HCT116 (cell line): ENCODE results near the gene FAM171A1. TPM values are rescaled to one million over a fixed set of nuclear protein-coding genes. Genes with fewer than 3 reads are reported as not detected.

Experiments used
- ATAC-seq: fragments of 200-7000 bp; cut with Tn5 transposase; 2 replicates; pipeline ENCODE4 v1.9.1; 2020; ENCODE audit warnings: mild to moderate bottlenecking, moderate library complexity
- BruUV-seq: library from RNA; stranded (reverse); fragments of 400-500 nt; replicated peaks from 2 replicates; lab custom pipeline; 2021; lab: Mats Ljungman, UMichigan
- CTCF ChIA-PET: fragments of 300-600 bp; sonication (Branson Sonifier 250); formaldehyde crosslinking; loops from one replicate; lab custom pipeline; 2021; ENCODE audit warnings: antibody characterized with exemption; lab: Charles Lee
- POLR2A ChIA-PET: fragments of 300-600, 350-600 bp; sonication (Branson Sonifier 250); formaldehyde crosslinking; loops from one replicate; lab custom pipeline; 2021; ENCODE audit warnings: antibody characterized with exemption; lab: Charles Lee
- RAD21 ChIA-PET, 2 experiments: fragments of 300-600 bp; sonication (Branson Sonifier 250); formaldehyde crosslinking; loops; one replicate each; lab custom pipeline; 2023; ENCODE audit warnings: low total read pairs in 2 of 2; ENCODE audit not compliant: uncharacterized antibody in 2 of 2, unreplicated experiment in 2 of 2, low non-redundant PET in 1 of 2; lab: Charles Lee
- DNase-seq: peaks from one replicate; pipeline ENCODE4 v3.0.0-alpha.2; 2010; ENCODE audit warnings: low read depth, low spot score
- H2AFZ ChIP-seq: fragments of 200-600 bp; shearing (Covaris generic), sonication (generic); 2 replicates; pipeline ENCODE4 v1.6.1; 2017; ENCODE audit warnings: low read depth, mixed run types, mixed read lengths, antibody characterized with exemption, low read length; ENCODE audit not compliant: poor library complexity, severe bottlenecking
- H3K27ac ChIP-seq: 2 replicates; pipeline ENCODE4 v1.5.1; 2012; ENCODE audit warnings: low read depth, low read length
- H3K27me3 ChIP-seq: fragments of 200-600 bp; sonication (generic); 2 replicates; pipeline ENCODE4 v1.6.1; 2016; ENCODE audit warnings: mixed run types, low read length, mixed read lengths; ENCODE audit not compliant: insufficient read depth
- H3K36me3 ChIP-seq, 2 experiments: fragments of 200-500 bp in 1 of 2; fragments of 200-600 bp in 1 of 2; sonication (Bioruptor generic) in 1 of 2; sonication (generic) in 1 of 2; 2 replicates each; pipeline versions ENCODE4 v1.5.1 to v1.6.1; 2014 to 2016; ENCODE audit warnings: low read length in 2 of 2, inconsistent platforms in 1 of 2, mixed read lengths in 1 of 2, mixed run types in 1 of 2; ENCODE audit not compliant: insufficient read depth in 2 of 2, control insufficient read depth in 1 of 2
- H3K4me1 ChIP-seq, 2 experiments: fragments of 200-600 bp in 1 of 2; sonication (generic) in 1 of 2; 2 replicates each; pipeline versions ENCODE4 v1.5.1 to v1.6.1; 2012 to 2017; ENCODE audit warnings: low read length in 2 of 2, inconsistent platforms in 1 of 2, mild to moderate bottlenecking in 1 of 2, mixed read lengths in 1 of 2, mixed run types in 1 of 2, moderate library complexity in 1 of 2; ENCODE audit not compliant: insufficient read depth in 2 of 2, control insufficient read depth in 1 of 2
- H3K4me2 ChIP-seq: fragments of 200-600 bp; sonication (generic); 2 replicates; pipeline ENCODE4 v1.6.1; 2017; ENCODE audit warnings: mixed run types, low read length, mixed read lengths
- H3K4me3 ChIP-seq, 2 experiments: fragments of 200-600 bp in 1 of 2; sonication (generic) in 1 of 2; replicated peaks in 1 of 2; 2 replicates each; pipeline ENCODE4 v1.5.1; 2011 to 2016; ENCODE audit warnings: low read length in 2 of 2, control low read depth in 1 of 2, low read depth in 1 of 2, mild to moderate bottlenecking in 1 of 2, mixed read lengths in 1 of 2, mixed run types in 1 of 2
- H3K79me2 ChIP-seq: fragments of 200-600 bp; sonication (generic); 2 replicates; pipeline ENCODE4 v1.6.1; 2017; ENCODE audit warnings: mild to moderate bottlenecking, mixed run types, low read length, moderate library complexity, mixed read lengths; ENCODE audit not compliant: insufficient read depth
- H3K9ac ChIP-seq: fragments of 200-600 bp; sonication (generic); 2 replicates; pipeline ENCODE4 v1.6.1; 2016; ENCODE audit warnings: low read length, mixed read lengths
- H3K9me2 ChIP-seq: fragments of 200-600 bp; sonication (generic), shearing (Covaris generic); 2 replicates; pipeline ENCODE4 v1.6.1; 2017; ENCODE audit warnings: mixed run types, mild to moderate bottlenecking, moderate library complexity; ENCODE audit not compliant: insufficient read depth
- H3K9me3 ChIP-seq, 2 experiments: fragments of 200-500 bp in 1 of 2; fragments of 200-600 bp in 1 of 2; sonication (Bioruptor generic) in 1 of 2; sonication (generic) in 1 of 2; 2 replicates each; pipeline ENCODE4 v1.6.1; 2014 to 2017; ENCODE audit warnings: low read length in 2 of 2, mixed read lengths in 2 of 2, inconsistent platforms in 1 of 2, low read depth in 1 of 2, mild to moderate bottlenecking in 1 of 2, mixed run types in 1 of 2, moderate library complexity in 1 of 2; ENCODE audit not compliant: control insufficient read depth in 1 of 2, insufficient read depth in 1 of 2
- H4K20me1 ChIP-seq: fragments of 200-600 bp; sonication (generic), shearing (Covaris generic); 2 replicates; pipeline ENCODE4 v1.6.1; 2017; ENCODE audit warnings: mixed run types, mild to moderate bottlenecking, moderate library complexity; ENCODE audit not compliant: insufficient read depth
- CBX3 ChIP-seq: IDR thresholded peaks from 2 replicates; pipeline ENCODE4 v1.6.1; 2012; ENCODE audit warnings: low read depth
- CEBPB ChIP-seq: IDR thresholded peaks from 2 replicates; pipeline ENCODE4 v1.6.1; 2012; ENCODE audit warnings: low read depth
- EGR1 ChIP-seq: IDR thresholded peaks from 2 replicates; pipeline ENCODE4 v1.6.1; 2012; ENCODE audit warnings: low read depth
- ELF1 ChIP-seq: IDR thresholded peaks from 2 replicates; pipeline ENCODE4 v1.6.1; 2012; ENCODE audit warnings: low read depth, borderline replicate concordance
- EZH2 ChIP-seq: fragments of 200-600 bp; sonication (generic); IDR thresholded peaks from 2 replicates; pipeline ENCODE4 v1.6.1; 2017; ENCODE audit warnings: antibody characterized with exemption, mixed run types
- EZH2phosphoT487 ChIP-seq: fragments of 200-600 bp; IDR thresholded peaks from 2 replicates; pipeline ENCODE4 v1.6.1; 2018; ENCODE audit warnings: antibody characterized with exemption, borderline replicate concordance
- FOSL1 ChIP-seq: IDR thresholded peaks from 2 replicates; pipeline ENCODE4 v1.6.1; 2012; ENCODE audit warnings: low read depth
- JUND ChIP-seq: IDR thresholded peaks from 2 replicates; pipeline ENCODE4 v1.6.1; 2012
- POLR2A ChIP-seq: IDR thresholded peaks from 2 replicates; pipeline ENCODE4 v1.7.0; 2011; ENCODE audit warnings: borderline replicate concordance; ENCODE audit not compliant: insufficient read depth, insufficient read length; ENCODE audit errors: extremely low read depth
- POLR2AphosphoS5 ChIP-seq: IDR thresholded peaks from 2 replicates; pipeline ENCODE4 v1.6.1; 2011; ENCODE audit warnings: mild to moderate bottlenecking, low read depth, low read length, moderate library complexity
- SIN3A ChIP-seq: IDR thresholded peaks from 2 replicates; pipeline ENCODE4 v1.6.1; 2012; ENCODE audit warnings: low read depth
- SP1 ChIP-seq: IDR thresholded peaks from 2 replicates; pipeline ENCODE4 v1.6.1; 2012; ENCODE audit warnings: low read depth
- SRF ChIP-seq: IDR thresholded peaks from 2 replicates; pipeline ENCODE4 v1.6.1; 2012; ENCODE audit warnings: low read depth
- YY1 ChIP-seq: IDR thresholded peaks from 2 replicates; pipeline ENCODE4 v1.6.1; 2011; ENCODE audit warnings: low read length, low read depth, moderate library complexity, mild to moderate bottlenecking; ENCODE audit not compliant: insufficient replicate concordance; ENCODE audit errors: extremely low read depth
- ZBTB33 ChIP-seq: IDR thresholded peaks from 2 replicates; pipeline ENCODE4 v1.6.1; 2011; ENCODE audit warnings: mild to moderate bottlenecking, low read length, moderate library complexity; ENCODE audit not compliant: insufficient replicate concordance; ENCODE audit errors: extremely low read depth
- ZFX ChIP-seq: fragments of 450-650 bp; IDR thresholded peaks from 2 replicates; pipeline ENCODE4 v1.6.1; 2017
- intact Hi-C: fragments of 100-400 bp; cut with micrococcal nuclease; formaldehyde crosslinking; loops from 2 replicates; pipeline ENCODE4 v1.10.0; 2022
- total RNA-seq: library from RNA; stranded (reverse); gene quantifications from one replicate; pipeline ENCODE4 v1.2.1, GENCODE V29; 2021; ENCODE audit not compliant: unreplicated experiment
- TF ChIP-seq, protein P1 (sequence below): IDR thresholded peaks from 2 replicates; pipeline ENCODE4 v1.6.1; 2012; ENCODE audit warnings: low read depth
- TF ChIP-seq, protein P2 (sequence below), 3 experiments: fragments of 200-600 bp in 1 of 3; sonication (generic) in 1 of 3; IDR thresholded peaks in 2 of 3; conservative IDR thresholded peaks in 1 of 3; 2 replicates each; pipeline ENCODE4 v1.5.1; 2012 to 2017; ENCODE audit warnings: low read depth in 2 of 3, low read length in 2 of 3, antibody characterized with exemption in 1 of 3, borderline replicate concordance in 1 of 3, control low read depth in 1 of 3, mild to moderate bottlenecking in 1 of 3, mixed read lengths in 1 of 3, mixed run types in 1 of 3, moderate library complexity in 1 of 3; ENCODE audit not compliant: insufficient read depth in 1 of 3

Gene FAM171A1
- total RNA-seq, 1 experiment from 2014 or later = 32.5 TPM

DNA sequence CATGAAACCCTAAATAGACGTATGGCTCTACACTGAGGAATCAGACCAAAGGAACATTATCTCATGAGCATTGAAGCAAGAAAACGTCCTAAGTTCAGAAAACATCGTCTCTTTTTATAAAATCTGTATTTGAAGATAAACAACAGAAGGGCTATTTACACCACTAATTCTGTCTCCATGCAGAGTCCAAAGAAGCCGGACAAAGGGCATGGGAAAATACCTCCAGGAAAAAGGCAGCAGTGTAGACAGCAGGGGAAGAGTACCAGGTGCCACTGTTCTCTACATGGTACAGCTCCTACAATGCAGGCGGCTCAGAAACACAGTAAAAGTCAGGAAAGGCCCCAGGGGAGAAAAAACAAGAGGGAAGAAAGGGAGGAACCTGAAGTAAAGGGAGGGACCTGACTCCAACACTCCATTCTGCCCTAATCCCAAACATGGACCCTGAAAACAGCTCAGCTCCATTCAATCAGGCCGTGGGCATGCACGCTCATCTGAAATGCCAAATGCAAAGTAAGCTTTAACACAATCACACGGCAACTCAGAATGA is 17.5 kb downstream of the FAM171A1 start (continued):
- TF ChIP-seq CEBPB = no peak

- no peaks in the 10 kb centered on the region for H3K9me2 ChIP-seq
- no peaks in the 10 kb centered on the region for H3K36me3 ChIP-seq
- TF ChIP-seq CBX3 (no peak), EZH2phosphoT487 (no peak), CEBPB (no peak), SP1 (no peak), SRF (no peak), JUND (no peak), ZBTB33 (no peak), POLR2AphosphoS5 (no peak), EGR1 (no peak), SIN3A (no peak), ELF1 (no peak), ZFX (no peak), POLR2A (no peak), FOSL1 (no peak), YY1 (no peak), EZH2 (no peak)
- TF ChIP-seq, protein P1, sequence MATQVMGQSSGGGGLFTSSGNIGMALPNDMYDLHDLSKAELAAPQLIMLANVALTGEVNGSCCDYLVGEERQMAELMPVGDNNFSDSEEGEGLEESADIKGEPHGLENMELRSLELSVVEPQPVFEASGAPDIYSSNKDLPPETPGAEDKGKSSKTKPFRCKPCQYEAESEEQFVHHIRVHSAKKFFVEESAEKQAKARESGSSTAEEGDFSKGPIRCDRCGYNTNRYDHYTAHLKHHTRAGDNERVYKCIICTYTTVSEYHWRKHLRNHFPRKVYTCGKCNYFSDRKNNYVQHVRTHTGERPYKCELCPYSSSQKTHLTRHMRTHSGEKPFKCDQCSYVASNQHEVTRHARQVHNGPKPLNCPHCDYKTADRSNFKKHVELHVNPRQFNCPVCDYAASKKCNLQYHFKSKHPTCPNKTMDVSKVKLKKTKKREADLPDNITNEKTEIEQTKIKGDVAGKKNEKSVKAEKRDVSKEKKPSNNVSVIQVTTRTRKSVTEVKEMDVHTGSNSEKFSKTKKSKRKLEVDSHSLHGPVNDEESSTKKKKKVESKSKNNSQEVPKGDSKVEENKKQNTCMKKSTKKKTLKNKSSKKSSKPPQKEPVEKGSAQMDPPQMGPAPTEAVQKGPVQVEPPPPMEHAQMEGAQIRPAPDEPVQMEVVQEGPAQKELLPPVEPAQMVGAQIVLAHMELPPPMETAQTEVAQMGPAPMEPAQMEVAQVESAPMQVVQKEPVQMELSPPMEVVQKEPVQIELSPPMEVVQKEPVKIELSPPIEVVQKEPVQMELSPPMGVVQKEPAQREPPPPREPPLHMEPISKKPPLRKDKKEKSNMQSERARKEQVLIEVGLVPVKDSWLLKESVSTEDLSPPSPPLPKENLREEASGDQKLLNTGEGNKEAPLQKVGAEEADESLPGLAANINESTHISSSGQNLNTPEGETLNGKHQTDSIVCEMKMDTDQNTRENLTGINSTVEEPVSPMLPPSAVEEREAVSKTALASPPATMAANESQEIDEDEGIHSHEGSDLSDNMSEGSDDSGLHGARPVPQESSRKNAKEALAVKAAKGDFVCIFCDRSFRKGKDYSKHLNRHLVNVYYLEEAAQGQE = no peak
- TF ChIP-seq, protein P2, sequence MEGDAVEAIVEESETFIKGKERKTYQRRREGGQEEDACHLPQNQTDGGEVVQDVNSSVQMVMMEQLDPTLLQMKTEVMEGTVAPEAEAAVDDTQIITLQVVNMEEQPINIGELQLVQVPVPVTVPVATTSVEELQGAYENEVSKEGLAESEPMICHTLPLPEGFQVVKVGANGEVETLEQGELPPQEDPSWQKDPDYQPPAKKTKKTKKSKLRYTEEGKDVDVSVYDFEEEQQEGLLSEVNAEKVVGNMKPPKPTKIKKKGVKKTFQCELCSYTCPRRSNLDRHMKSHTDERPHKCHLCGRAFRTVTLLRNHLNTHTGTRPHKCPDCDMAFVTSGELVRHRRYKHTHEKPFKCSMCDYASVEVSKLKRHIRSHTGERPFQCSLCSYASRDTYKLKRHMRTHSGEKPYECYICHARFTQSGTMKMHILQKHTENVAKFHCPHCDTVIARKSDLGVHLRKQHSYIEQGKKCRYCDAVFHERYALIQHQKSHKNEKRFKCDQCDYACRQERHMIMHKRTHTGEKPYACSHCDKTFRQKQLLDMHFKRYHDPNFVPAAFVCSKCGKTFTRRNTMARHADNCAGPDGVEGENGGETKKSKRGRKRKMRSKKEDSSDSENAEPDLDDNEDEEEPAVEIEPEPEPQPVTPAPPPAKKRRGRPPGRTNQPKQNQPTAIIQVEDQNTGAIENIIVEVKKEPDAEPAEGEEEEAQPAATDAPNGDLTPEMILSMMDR (IDR thresholded peaks at IDR 0.05 in 2 of 3, conservative IDR thresholded peaks at IDR 0.05 in 1 of 3; ENCODE audit: borderline replicate concordance in 1 of 3, insufficient read depth in 1 of 3, low read depth in 2 of 3, low read length in 2 of 3) = no peak
- TF ChIP-seq, all 23 proteins: peak for 0
- Histone ChIP-seq H3K9ac (no peak overlapping the region), H3K4me1 (peaks cover 0 to 5% of the 10 kb centered on the region in 2 experiments; a peak in 1 of 4 replicates), H3K4me2 (no peak overlapping the region), H3K4me3 (no peak overlapping the region), H4K20me1 (0 out of 2 replicates have a peak, but pooled peaks cover 7% of the 10 kb centered on the region), H3K27me3 (no peaks in the 10 kb centered on the region), H3K9me3 (no peaks in the 10 kb centered on the region), H2AFZ (no peak overlapping the region), H3K79me2 (peaks cover 82% of the 10 kb centered on the region), H3K27ac (no peak overlapping the region)
- ATAC-seq (no peak), DNase-seq (no peak)
- intact Hi-C loops = no loop called here
- RAD21 ChIA-PET = no interaction called here
- no TSS peak for BruUV-seq
- CTCF ChIA-PET = no interaction called here
- POLR2A ChIA-PET = no interaction called here
Observed at GRCh38 chr10:15352836-15353235, 18.3 kb downstream of the FAM171A1 start.
